ENCODE results near the gene PRKCSH. TPM values are rescaled to one million over a fixed set of nuclear protein-coding genes. Genes with fewer than 3 reads are reported as not detected.

Gene PRKCSH
- total RNA-seq, 2 experiments from 2014 or later, result 95.6 to 271 TPM

GRCh38 chr19:11423164-11423790 is 12.2 kb upstream of the PRKCSH start:
- no peak overlapping the region for H3K27ac ChIP-seq (ENCODE audit: low read depth, low read length, poor library complexity, severe bottlenecking)
- H2AFZ ChIP-seq (ENCODE audit: low read length), result no peak overlapping the region
- peak overlapping the region; percentile 73 for H3K4me2 ChIP-seq (ENCODE audit: low read length)
- peaks cover 37% of the 10 kb centered on the region for H3K4me1 ChIP-seq (ENCODE audit: insufficient read depth, low read length, poor library complexity, severe bottlenecking)
- no peaks in the 10 kb centered on the region for H3K79me2 ChIP-seq (ENCODE audit: insufficient read depth, low read depth, low read length)
- intact Hi-C loops (cut with micrococcal nuclease; ENCODE audit: unreplicated experiment), result no loop called here
- TF ChIP-seq, protein P1, sequence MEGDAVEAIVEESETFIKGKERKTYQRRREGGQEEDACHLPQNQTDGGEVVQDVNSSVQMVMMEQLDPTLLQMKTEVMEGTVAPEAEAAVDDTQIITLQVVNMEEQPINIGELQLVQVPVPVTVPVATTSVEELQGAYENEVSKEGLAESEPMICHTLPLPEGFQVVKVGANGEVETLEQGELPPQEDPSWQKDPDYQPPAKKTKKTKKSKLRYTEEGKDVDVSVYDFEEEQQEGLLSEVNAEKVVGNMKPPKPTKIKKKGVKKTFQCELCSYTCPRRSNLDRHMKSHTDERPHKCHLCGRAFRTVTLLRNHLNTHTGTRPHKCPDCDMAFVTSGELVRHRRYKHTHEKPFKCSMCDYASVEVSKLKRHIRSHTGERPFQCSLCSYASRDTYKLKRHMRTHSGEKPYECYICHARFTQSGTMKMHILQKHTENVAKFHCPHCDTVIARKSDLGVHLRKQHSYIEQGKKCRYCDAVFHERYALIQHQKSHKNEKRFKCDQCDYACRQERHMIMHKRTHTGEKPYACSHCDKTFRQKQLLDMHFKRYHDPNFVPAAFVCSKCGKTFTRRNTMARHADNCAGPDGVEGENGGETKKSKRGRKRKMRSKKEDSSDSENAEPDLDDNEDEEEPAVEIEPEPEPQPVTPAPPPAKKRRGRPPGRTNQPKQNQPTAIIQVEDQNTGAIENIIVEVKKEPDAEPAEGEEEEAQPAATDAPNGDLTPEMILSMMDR (conservative IDR thresholded peaks at IDR 0.05; ENCODE audit: low read length), result no peak
- TF ChIP-seq EZH2phosphoT487 (IDR thresholded peaks at IDR 0.05; ENCODE audit: borderline replicate concordance, low read depth, low read length), result no peak
- ChIA-PET CTCF (ENCODE audit: unreplicated experiment) (interaction anchor here (1.2 kb wide), 1 partner anchor 59 kb away, joined by 7 read pairs; no protein-coding TSS in a partner anchor), POLR2A (interaction anchor here (0.6 to 1.1 kb wide), 2 partner anchors 41 to 48 kb away, joined by 3 to 7 read pairs; partner anchors contain the start of gene SWSAP1)
- no peaks in the 10 kb centered on the region for H3K9me2 ChIP-seq (ENCODE audit: insufficient read depth, low read length)
- no peak for DNase-seq (ENCODE audit: low spot score)
- BruUV-seq (replicated peaks), result no TSS peak
- peak overlapping the region; percentile 63 for H3K4me3 ChIP-seq (ENCODE audit: low read depth, low read length, poor library complexity, severe bottlenecking)
- H4K20me1 ChIP-seq (ENCODE audit: insufficient read depth, low read length), result no peaks in the 10 kb centered on the region
- H3K9me3 ChIP-seq (ENCODE audit: low read length), result no peaks in the 10 kb centered on the region
- no peaks in the 10 kb centered on the region for H3K36me3 ChIP-seq (ENCODE audit: insufficient read depth, low read length)

DNA sequence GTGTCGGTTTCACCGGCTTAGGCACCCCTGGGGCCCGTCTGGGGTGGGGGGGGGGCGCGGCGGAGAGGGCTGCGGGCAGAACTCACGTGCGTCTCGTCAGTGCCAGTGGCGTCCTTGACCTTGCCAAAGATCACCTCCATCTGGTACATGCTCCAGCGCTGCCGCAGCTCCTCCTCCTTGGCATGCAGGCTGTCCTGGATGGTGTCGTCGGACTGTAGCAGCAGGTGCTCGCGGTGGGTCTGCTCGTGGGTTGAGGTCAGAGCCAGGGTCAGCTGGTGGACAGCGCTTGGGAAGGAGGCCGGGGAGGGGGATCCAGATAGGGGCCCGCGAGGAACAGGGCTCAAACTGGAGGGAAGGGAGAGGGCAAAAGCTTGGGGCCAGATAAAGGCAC is 11.6 kb upstream of the PRKCSH start:
- H3K4me1 ChIP-seq (ENCODE audit: insufficient read depth, low read length, poor library complexity, severe bottlenecking), result peaks cover 32% of the 10 kb centered on the region
- H3K36me3 ChIP-seq (ENCODE audit: insufficient read depth, low read length), result no peaks in the 10 kb centered on the region
- DNase-seq (ENCODE audit: low spot score), result no peak
- H3K79me2 ChIP-seq (ENCODE audit: insufficient read depth, low read depth, low read length), result no peaks in the 10 kb centered on the region
- H2AFZ ChIP-seq (ENCODE audit: low read length), result no peak overlapping the region
- intact Hi-C loops (cut with micrococcal nuclease; ENCODE audit: unreplicated experiment), result no loop called here
- H3K9me3 ChIP-seq (ENCODE audit: low read length), result no peaks in the 10 kb centered on the region
- TF ChIP-seq EZH2phosphoT487 (IDR thresholded peaks at IDR 0.05; ENCODE audit: borderline replicate concordance, low read depth, low read length), result no peak
- TF ChIP-seq, protein P1 (conservative IDR thresholded peaks at IDR 0.05; ENCODE audit: low read length), result no peak
- H4K20me1 ChIP-seq (ENCODE audit: insufficient read depth, low read length), result no peaks in the 10 kb centered on the region
- peak overlapping the region; percentile 73; the same call in 1 of the 2 replicates for H3K4me2 ChIP-seq (ENCODE audit: low read length)
- ChIA-PET POLR2A (no interaction called here), CTCF (ENCODE audit: unreplicated experiment) (no interaction called here)
- no peak overlapping the region for H3K27ac ChIP-seq (ENCODE audit: low read depth, low read length, poor library complexity, severe bottlenecking)
- H3K4me3 ChIP-seq (ENCODE audit: low read depth, low read length, poor library complexity, severe bottlenecking), result no peak overlapping the region
- BruUV-seq (replicated peaks), result no TSS peak
- no peaks in the 10 kb centered on the region for H3K9me2 ChIP-seq (ENCODE audit: insufficient read depth, low read length)

DNA sequence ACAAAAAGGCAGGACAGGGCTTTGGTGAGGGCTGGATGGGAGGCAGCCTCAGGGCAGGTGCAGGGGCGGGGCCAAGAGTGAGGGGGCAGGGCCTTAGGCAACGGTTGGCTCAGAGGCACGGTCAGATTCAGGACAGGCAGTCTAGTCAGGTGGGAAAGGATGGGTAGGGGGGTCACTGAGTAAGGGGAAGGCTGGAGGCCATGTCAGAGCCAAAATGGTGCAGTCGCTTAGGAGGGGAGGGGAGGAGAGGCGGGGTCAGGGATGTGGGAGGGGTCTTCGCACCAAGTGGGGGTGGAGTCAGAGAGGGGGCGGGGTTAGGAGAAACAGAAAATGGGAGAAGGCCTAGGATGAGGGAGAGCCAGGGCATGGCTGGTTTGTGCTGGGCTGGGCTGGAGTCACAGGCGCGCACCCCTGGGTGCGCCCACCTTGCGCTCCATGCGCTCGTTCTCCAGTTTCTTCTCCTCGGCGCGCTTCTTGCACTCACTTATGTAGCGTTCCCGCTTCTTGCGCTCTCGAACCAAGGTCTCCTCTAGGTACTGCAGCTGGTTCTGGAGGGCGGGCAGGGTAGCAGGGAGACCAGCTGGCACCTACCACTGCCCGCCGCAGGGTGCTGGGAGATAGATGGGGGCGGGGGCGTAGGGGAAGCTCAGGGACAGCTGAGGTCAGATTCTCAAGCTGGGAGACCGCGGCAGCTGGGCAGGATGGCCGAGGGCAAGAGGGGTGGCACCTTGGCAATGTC is 9.5 kb upstream of the PRKCSH start:
- no peak for DNase-seq (ENCODE audit: low spot score)
- BruUV-seq (replicated peaks), result no TSS peak
- no peak overlapping the region for H3K27ac ChIP-seq (ENCODE audit: low read depth, low read length, poor library complexity, severe bottlenecking)
- peaks cover 29% of the 10 kb centered on the region for H3K4me1 ChIP-seq (ENCODE audit: insufficient read depth, low read length, poor library complexity, severe bottlenecking)
- intact Hi-C loops (cut with micrococcal nuclease; ENCODE audit: unreplicated experiment), result no loop called here
- no peaks in the 10 kb centered on the region for H3K79me2 ChIP-seq (ENCODE audit: insufficient read depth, low read depth, low read length)
- H3K9me3 ChIP-seq (ENCODE audit: low read length), result no peaks in the 10 kb centered on the region
- no peak for TF ChIP-seq EZH2phosphoT487 (IDR thresholded peaks at IDR 0.05; ENCODE audit: borderline replicate concordance, low read depth, low read length)
- TF ChIP-seq, protein P1 (conservative IDR thresholded peaks at IDR 0.05; ENCODE audit: low read length), result no peak
- no peak overlapping the region for H3K4me2 ChIP-seq (ENCODE audit: low read length)
- no peaks in the 10 kb centered on the region for H4K20me1 ChIP-seq (ENCODE audit: insufficient read depth, low read length)
- no peak overlapping the region for H2AFZ ChIP-seq (ENCODE audit: low read length)
- POLR2A ChIA-PET, result no interaction called here
- CTCF ChIA-PET (ENCODE audit: unreplicated experiment), result no interaction called here
- no peak overlapping the region for H3K4me3 ChIP-seq (ENCODE audit: low read depth, low read length, poor library complexity, severe bottlenecking)
- no peaks in the 10 kb centered on the region for H3K36me3 ChIP-seq (ENCODE audit: insufficient read depth, low read length)
- H3K9me2 ChIP-seq (ENCODE audit: insufficient read depth, low read length), result no peaks in the 10 kb centered on the region
